ENCODE results near the gene CRYBG1.

DNA sequence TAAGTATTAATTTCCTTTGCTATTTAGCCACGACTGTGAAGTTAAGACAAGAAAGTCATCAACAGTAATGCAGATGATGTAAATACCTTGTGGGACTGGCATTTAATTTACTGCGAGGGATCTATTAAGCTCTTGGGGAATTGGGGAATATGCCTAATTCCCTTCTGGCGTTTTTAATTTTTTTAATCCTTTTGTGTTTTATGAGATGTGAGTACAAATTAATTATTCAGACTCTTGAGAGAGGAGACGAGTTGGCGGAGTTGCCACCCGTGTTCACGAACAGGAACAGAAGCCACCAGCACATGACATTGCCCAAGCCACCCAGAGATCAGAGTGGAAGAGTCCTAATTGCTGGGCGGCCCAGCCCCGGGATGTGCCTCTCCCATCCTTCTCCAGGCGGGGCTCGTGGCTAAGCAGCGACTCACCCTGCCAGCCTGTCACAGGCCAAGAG is 533 bp upstream of the CRYBG1 start:
- no peak for TF ChIP-seq TAF1 (IDR thresholded peaks at IDR 0.05; ENCODE audit: low read depth, low read length)
- no peak for TF ChIP-seq POLR2A (IDR thresholded peaks at IDR 0.05; ENCODE audit: low read depth, low read length)
- TF ChIP-seq POLR2AphosphoS5 (IDR thresholded peaks at IDR 0.05; ENCODE audit: low read depth, low read length), result no peak
